RWPE2 (cell line): ENCODE results near the gene LRP8.

ENCODE experiments used
- ATAC-seq: fragments of 200-7000 bp; cut with Tn5 transposase; 3 replicates; pipeline ENCODE4 v1.9.1; 2021; ENCODE audit warnings: low read depth
- DNase-seq: peaks from one replicate; pipeline ENCODE4 v3.0.0-alpha.2; 2020; ENCODE audit warnings: low spot score
- H3K27ac ChIP-seq: fragments of 450-650 bp; 2 replicates; pipeline ENCODE4 v1.5.1; 2017; ENCODE audit warnings: mild to moderate bottlenecking; ENCODE audit not compliant: poor library complexity, severe bottlenecking
- H3K27me3 ChIP-seq: fragments of 250-450 bp; sonication (Bioruptor Pico); 2 replicates; pipeline ENCODE4 v1.5.1; 2021; ENCODE audit warnings: mild to moderate bottlenecking, moderate library complexity; ENCODE audit not compliant: insufficient read depth, poor library complexity, severe bottlenecking
- H3K36me3 ChIP-seq: fragments of 250-450 bp; sonication (Bioruptor Pico); 2 replicates; pipeline ENCODE4 v1.5.1; 2020; ENCODE audit warnings: low read depth, mild to moderate bottlenecking, moderate library complexity
- H3K4me1 ChIP-seq: fragments of 250-450 bp; sonication (Bioruptor Pico); 2 replicates; pipeline ENCODE4 v1.5.1; 2021; ENCODE audit warnings: mild to moderate bottlenecking, moderate library complexity; ENCODE audit not compliant: insufficient read depth, poor library complexity, severe bottlenecking
- H3K4me3 ChIP-seq: fragments of 250-450 bp; sonication (Bioruptor Pico); 2 replicates; pipeline ENCODE4 v1.5.1; 2021; ENCODE audit warnings: mild to moderate bottlenecking, moderate library complexity; ENCODE audit not compliant: severe bottlenecking
- H3K9me3 ChIP-seq: fragments of 250-450 bp; sonication (Bioruptor Pico); 2 replicates; pipeline ENCODE4 v1.5.1; 2021; ENCODE audit warnings: mild to moderate bottlenecking, moderate library complexity; ENCODE audit not compliant: severe bottlenecking
- TF ChIP-seq, protein P1 (sequence below): fragments of 450-650 bp; IDR thresholded peaks from one replicate; pipeline ENCODE4 v1.5.1; 2017; ENCODE audit warnings: mild to moderate bottlenecking, moderate library complexity; ENCODE audit not compliant: poor library complexity, severe bottlenecking

Gene LRP8

DNA sequence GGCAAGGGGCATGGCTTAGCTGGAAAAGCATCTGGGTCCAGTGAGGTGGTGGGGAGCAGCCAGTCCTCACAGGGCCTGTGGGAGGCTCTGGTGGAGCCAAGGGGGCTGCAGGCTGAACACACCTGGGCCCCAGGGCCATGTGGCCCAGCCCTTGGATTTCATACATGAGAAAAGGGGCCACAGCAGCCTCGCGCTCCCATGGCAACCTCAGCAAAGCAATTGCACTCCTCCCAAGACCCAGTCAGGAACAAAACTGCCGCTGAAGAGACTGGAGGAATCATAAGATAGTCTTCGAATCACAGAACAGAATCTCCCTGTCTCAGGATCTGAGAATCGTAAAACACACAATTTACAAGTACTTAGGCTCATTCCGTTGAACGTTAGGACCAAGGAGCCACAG is 24.6 kb downstream of the LRP8 start:
- no peak for ATAC-seq

DNA sequence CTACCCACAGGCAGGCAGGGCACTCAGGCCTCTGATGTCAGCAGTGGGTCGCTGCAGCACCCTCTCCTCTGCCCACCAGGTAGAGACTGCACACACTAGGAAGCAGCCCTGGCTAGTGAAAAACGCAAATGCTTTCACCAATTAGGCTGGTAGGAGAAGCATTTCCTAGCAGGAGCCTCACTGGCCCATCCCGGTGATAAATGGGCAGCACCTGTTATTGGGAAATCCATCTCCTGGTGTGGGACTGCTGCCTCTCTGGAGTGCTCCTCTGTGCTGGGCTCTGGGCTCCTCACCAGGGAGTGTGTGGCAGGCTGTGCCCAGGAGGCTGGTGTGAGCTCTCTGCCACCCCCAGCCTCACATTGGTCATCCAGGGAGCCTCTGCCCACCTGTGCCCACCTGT is 28.6 kb downstream of the LRP8 start:
- Histone ChIP-seq H3K27me3 (no peaks in the 10 kb centered on the region), H3K4me3 (no peak overlapping the region), H3K27ac (no peak overlapping the region), H3K36me3 (peaks cover 6% of the 10 kb centered on the region; the same call in 1 of the 2 replicates), H3K9me3 (no peaks in the 10 kb centered on the region), H3K4me1 (peaks cover 7% of the 10 kb centered on the region)
- TF ChIP-seq, protein P1, sequence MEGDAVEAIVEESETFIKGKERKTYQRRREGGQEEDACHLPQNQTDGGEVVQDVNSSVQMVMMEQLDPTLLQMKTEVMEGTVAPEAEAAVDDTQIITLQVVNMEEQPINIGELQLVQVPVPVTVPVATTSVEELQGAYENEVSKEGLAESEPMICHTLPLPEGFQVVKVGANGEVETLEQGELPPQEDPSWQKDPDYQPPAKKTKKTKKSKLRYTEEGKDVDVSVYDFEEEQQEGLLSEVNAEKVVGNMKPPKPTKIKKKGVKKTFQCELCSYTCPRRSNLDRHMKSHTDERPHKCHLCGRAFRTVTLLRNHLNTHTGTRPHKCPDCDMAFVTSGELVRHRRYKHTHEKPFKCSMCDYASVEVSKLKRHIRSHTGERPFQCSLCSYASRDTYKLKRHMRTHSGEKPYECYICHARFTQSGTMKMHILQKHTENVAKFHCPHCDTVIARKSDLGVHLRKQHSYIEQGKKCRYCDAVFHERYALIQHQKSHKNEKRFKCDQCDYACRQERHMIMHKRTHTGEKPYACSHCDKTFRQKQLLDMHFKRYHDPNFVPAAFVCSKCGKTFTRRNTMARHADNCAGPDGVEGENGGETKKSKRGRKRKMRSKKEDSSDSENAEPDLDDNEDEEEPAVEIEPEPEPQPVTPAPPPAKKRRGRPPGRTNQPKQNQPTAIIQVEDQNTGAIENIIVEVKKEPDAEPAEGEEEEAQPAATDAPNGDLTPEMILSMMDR, result no peak
- ATAC-seq (no peak), DNase-seq (no peak)

More for the DNA sequence above, 24.6 kb downstream of the LRP8 start:
- Histone ChIP-seq H3K27me3 (no peaks in the 10 kb centered on the region), H3K4me3 (no peak overlapping the region), H3K9me3 (no peaks in the 10 kb centered on the region), H3K4me1 (no peaks in the 10 kb centered on the region), H3K36me3 (peaks cover 6% of the 10 kb centered on the region; the same call in 1 of the 2 replicates), H3K27ac (no peak overlapping the region)
- TF ChIP-seq, protein P1, result no peak
- no peak for DNase-seq

DNA sequence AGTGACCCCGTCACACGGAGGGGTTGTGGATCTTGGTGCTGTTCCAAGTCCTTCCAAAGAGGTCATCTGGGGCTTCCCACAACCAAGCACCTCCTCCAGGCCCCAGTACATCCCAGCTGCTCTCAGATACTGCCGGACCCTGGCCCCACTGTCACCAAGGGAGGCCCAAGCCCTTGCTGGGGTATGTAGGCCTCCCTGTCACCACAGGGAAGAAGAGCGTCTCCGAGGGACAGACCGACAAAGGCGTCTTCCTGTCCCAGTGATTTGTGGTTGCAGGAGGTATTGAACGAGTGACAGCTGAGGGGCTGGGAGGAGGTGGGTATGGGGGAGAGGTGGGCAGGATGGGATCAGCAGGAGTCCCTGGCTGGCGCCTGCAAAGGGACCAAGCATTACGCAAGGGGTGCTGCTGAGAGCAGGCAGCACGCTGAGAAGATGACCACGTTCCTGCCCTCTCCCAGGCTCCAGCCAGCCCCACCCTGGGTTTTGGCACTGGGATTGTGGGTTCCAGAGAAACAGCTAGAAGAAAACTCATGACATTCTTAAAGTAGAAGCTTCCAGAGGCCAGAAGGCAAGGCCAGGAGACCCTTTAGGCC is 29.7 kb downstream of the LRP8 start:
- no peaks in the 10 kb centered on the region for H3K9me3 ChIP-seq
- H3K36me3 ChIP-seq, result no peaks in the 10 kb centered on the region; the same call in 1 of the 2 replicates
- peaks cover 16% of the 10 kb centered on the region for H3K4me1 ChIP-seq
- no peaks in the 10 kb centered on the region for H3K27me3 ChIP-seq
- no peak overlapping the region for H3K27ac ChIP-seq
- ATAC-seq (no peak), DNase-seq (no peak)
- TF ChIP-seq, protein P1, result no peak
- H3K4me3 ChIP-seq, result no peak overlapping the region

DNA sequence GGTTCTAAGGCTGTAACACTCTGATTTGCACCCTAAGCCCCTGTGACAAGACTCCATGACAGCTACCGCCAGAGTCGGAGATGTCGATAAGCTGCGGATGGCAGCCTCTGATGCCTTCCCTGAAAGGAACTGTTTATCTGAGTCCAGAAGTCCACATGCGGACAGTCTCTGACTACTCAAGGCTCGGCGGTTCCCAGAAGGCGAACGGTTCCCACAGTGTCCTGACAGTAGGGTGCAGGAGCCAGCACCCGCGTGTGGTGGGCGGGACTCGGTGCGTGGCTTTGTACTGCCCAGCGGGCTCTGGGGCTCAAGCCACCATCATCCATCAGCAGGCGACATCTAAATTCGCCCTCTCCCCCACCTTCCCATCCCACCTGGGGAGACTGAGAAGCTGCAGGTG is 30.7 kb downstream of the LRP8 start:
- H3K27ac ChIP-seq, result no peak overlapping the region
- no peaks in the 10 kb centered on the region for H3K27me3 ChIP-seq
- no peak overlapping the region for H3K4me3 ChIP-seq
- H3K4me1 ChIP-seq, result peaks cover 17% of the 10 kb centered on the region
- H3K36me3 ChIP-seq, result no peaks in the 10 kb centered on the region; the same call in 1 of the 2 replicates
- no peaks in the 10 kb centered on the region for H3K9me3 ChIP-seq
- DNase-seq, result no peak
- ATAC-seq, result no peak
- TF ChIP-seq, protein P1, result no peak

DNA sequence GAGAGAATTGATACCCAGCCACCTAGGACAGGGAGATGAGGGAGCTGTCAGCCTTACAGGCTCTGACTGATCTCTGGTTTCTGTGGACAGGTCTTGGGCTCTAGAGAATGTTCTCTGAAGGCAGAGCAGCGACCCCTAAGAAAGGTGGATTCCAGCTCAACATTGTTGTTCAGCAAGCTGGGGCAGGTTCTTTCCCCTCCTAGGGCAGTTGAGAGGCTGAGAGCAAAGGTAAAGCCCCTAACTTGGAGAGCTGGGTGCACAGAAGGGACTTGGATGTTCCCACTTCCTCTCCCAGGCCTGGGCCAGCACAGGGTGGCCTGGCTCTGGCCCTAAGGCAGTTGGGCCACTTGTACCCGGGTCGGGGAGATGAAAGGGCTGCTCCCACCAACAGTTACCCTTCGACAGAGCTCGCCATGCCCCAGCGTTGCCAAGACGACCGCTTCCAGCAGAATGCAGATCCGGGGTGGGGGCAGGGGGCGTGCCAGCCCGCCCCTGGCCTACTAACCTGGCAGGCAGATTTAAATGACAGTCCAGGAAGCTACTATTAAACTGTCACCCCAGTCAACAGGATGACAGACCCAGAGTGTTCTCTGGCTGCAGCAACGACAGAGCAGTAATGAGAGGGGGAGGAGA is 31.6 kb downstream of the LRP8 start:
- H3K27ac ChIP-seq, result peak overlapping the region; percentile 21
- peaks cover 3% of the 10 kb centered on the region; the same call in 1 of the 2 replicates for H3K36me3 ChIP-seq
- no peaks in the 10 kb centered on the region for H3K27me3 ChIP-seq
- DNase-seq (no peak), ATAC-seq (0 out of 3 replicates have a peak, but pooled peaks have one; percentile 8)
- no peak overlapping the region for H3K4me3 ChIP-seq
- TF ChIP-seq, protein P1, result no peak
- peaks cover 17% of the 10 kb centered on the region for H3K4me1 ChIP-seq
- no peaks in the 10 kb centered on the region for H3K9me3 ChIP-seq
